Measurements from ENCODE around the gene C16orf46.

Gene C16orf46

DNA sequence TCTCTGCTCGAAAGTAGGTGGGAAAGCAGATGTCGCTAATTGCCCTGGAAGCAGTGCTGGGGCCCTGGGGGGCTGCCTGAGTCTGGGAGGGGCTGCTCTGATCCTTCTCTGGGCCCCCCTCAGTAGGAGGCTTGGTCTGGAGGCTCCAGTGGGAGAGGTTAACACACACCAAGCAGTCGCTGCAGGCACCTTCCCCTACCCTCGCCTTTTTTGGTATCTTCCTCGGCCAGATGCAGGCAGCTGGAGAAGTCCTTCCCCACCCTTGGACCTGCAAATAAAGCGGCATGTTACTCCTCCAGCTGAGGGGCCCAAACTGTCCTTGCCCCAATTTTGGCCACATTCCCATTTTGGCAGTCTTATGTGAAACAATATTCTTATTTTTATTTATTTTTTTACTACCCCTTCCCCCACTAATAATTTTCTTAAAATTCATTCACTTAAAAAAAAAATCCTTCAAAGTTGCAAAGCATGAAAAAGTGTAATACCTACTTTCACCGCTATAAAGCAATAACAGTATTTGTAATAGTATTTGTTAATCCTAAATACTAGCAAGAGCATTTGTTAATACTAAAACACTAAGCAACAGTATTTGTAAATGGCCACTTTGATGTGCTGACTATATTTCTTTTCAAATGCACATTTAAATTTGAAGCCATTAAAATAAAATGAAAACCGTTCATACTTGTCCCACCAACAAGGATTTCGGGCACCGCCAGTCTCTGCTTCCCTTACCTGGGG lies 15.0 kb downstream of the C16orf46 start:
- TF ChIP-seq CTCF (IDR thresholded peaks at IDR 0.05; ENCODE audit: borderline replicate concordance, extremely low read depth, low read length, poor library complexity, severe bottlenecking) (no peak), EZH2 (IDR thresholded peaks at IDR 0.05; ENCODE audit: borderline replicate concordance, low read depth, low read length, severe bottlenecking) (no peak)

GRCh38 chr16:81061307-81061640 lies 15.8 kb downstream of the C16orf46 start:
- no peak overlapping the region for H2AFZ ChIP-seq (ENCODE audit: low read depth, low read length)
- no peaks in the 10 kb centered on the region for H3K27me3 ChIP-seq (ENCODE audit: insufficient read depth, low read length, poor library complexity)
- H3K9ac ChIP-seq (ENCODE audit: low read depth, low read length) = no peak overlapping the region
- DNase-seq (no peak), ATAC-seq (ENCODE audit: insufficient read depth, low read depth) (no peak)
- H3K4me3 ChIP-seq (ENCODE audit: low read depth in 1 of 2, low read length in 2 of 2) = no peak overlapping the region
- H3K4me1 ChIP-seq (ENCODE audit: insufficient read depth, low read length) = no peaks in the 10 kb centered on the region
- H3K4me2 ChIP-seq (ENCODE audit: insufficient read depth, low read length) = no peak overlapping the region
- no peaks in the 10 kb centered on the region for H4K20me1 ChIP-seq (ENCODE audit: insufficient read depth, low read length)
- no peaks in the 10 kb centered on the region for H3K36me3 ChIP-seq (ENCODE audit: insufficient read depth, low read length)
- H3K79me2 ChIP-seq (ENCODE audit: insufficient read depth, low read length) = no peaks in the 10 kb centered on the region
- no peaks in the 10 kb centered on the region for H3K9me3 ChIP-seq (ENCODE audit: insufficient read depth, low read length, severe bottlenecking)
- H3K27ac ChIP-seq (ENCODE audit: low read length) = no peak overlapping the region
- TF ChIP-seq EZH2 (IDR thresholded peaks at IDR 0.05; ENCODE audit: borderline replicate concordance, low read depth, low read length, severe bottlenecking) = no peak
- no peak for TF ChIP-seq CTCF (IDR thresholded peaks at IDR 0.05; ENCODE audit: borderline replicate concordance, extremely low read depth, low read length, poor library complexity, severe bottlenecking)

More for the DNA sequence above, 15.0 kb downstream of the C16orf46 start:
- H3K27me3 ChIP-seq (ENCODE audit: insufficient read depth, low read length, poor library complexity) = no peaks in the 10 kb centered on the region
- no peak for DNase-seq
- no peak overlapping the region for H2AFZ ChIP-seq (ENCODE audit: low read depth, low read length)
- H3K4me1 ChIP-seq (ENCODE audit: insufficient read depth, low read length) = no peaks in the 10 kb centered on the region
- no peaks in the 10 kb centered on the region for H3K36me3 ChIP-seq (ENCODE audit: insufficient read depth, low read length)
- no peaks in the 10 kb centered on the region for H4K20me1 ChIP-seq (ENCODE audit: insufficient read depth, low read length)
- no peak overlapping the region for H3K9ac ChIP-seq (ENCODE audit: low read depth, low read length)
- ATAC-seq (ENCODE audit: insufficient read depth, low read depth) = no peak
- H3K4me2 ChIP-seq (ENCODE audit: insufficient read depth, low read length) = no peak overlapping the region
- no peaks in the 10 kb centered on the region for H3K9me3 ChIP-seq (ENCODE audit: insufficient read depth, low read length, severe bottlenecking)
- H3K27ac ChIP-seq (ENCODE audit: low read length) = no peak overlapping the region
- no peak overlapping the region for H3K4me3 ChIP-seq (ENCODE audit: low read depth in 1 of 2, low read length in 2 of 2)
- no peaks in the 10 kb centered on the region for H3K79me2 ChIP-seq (ENCODE audit: insufficient read depth, low read length)

GRCh38 chr16:81060576-81061306 lies 16.3 kb downstream of the C16orf46 start:
- H3K9ac ChIP-seq (ENCODE audit: low read depth, low read length) = no peak overlapping the region
- H3K79me2 ChIP-seq (ENCODE audit: insufficient read depth, low read length) = no peaks in the 10 kb centered on the region
- no peaks in the 10 kb centered on the region for H3K27me3 ChIP-seq (ENCODE audit: insufficient read depth, low read length, poor library complexity)
- no peak overlapping the region for H3K4me2 ChIP-seq (ENCODE audit: insufficient read depth, low read length)
- H3K27ac ChIP-seq (ENCODE audit: low read length) = no peak overlapping the region
- no peaks in the 10 kb centered on the region for H3K36me3 ChIP-seq (ENCODE audit: insufficient read depth, low read length)
- DNase-seq = no peak
- H4K20me1 ChIP-seq (ENCODE audit: insufficient read depth, low read length) = no peaks in the 10 kb centered on the region
- no peaks in the 10 kb centered on the region for H3K9me3 ChIP-seq (ENCODE audit: insufficient read depth, low read length, severe bottlenecking)
- TF ChIP-seq CTCF (IDR thresholded peaks at IDR 0.05; ENCODE audit: borderline replicate concordance, extremely low read depth, low read length, poor library complexity, severe bottlenecking) (no peak), EZH2 (IDR thresholded peaks at IDR 0.05; ENCODE audit: borderline replicate concordance, low read depth, low read length, severe bottlenecking) (no peak)
- ATAC-seq (ENCODE audit: insufficient read depth, low read depth) = no peak
- no peak overlapping the region for H2AFZ ChIP-seq (ENCODE audit: low read depth, low read length)
- H3K4me1 ChIP-seq (ENCODE audit: insufficient read depth, low read length) = no peaks in the 10 kb centered on the region
- no peak overlapping the region for H3K4me3 ChIP-seq (ENCODE audit: low read depth in 1 of 2, low read length in 2 of 2)
